HG02642 (cell line): ENCODE measurements around the gene SDK1.
"Not testable (repeated sequence)": the region's sequence is repeated elsewhere in the genome, so short reads cannot be mapped to it uniquely, and the experiment has no call there.

Experiments
- ATAC-seq: cut with Tn5 transposase; IDR thresholded peaks from one replicate; pipeline ENCODE4 v1.9.1; 2021; ENCODE audit warnings: mild to moderate bottlenecking; ENCODE audit not compliant: unreplicated experiment, poor library complexity

SDK1 gene

GRCh38 chr7:3568516-3568915, 267.5 kb downstream of the SDK1 start:
- no peak for ATAC-seq

- ATAC-seq = no peak
Measured at GRCh38 chr7:3569643-3570042, 268.6 kb downstream of the SDK1 start.

GRCh38 chr7:3573151-3573550, 272.1 kb downstream of the SDK1 start:
- ATAC-seq = no peak

- ATAC-seq = no peak
Measured at GRCh38 chr7:3574386-3574785, 273.3 kb downstream of the SDK1 start.

- ATAC-seq = no peak
Measured at GRCh38 chr7:3575753-3576531, 274.9 kb downstream of the SDK1 start.

GRCh38 chr7:3578399-3578798, 277.3 kb downstream of the SDK1 start:
- ATAC-seq = no peak

GRCh38 chr7:3579638-3580219, 278.7 kb downstream of the SDK1 start:
- ATAC-seq = no peak

- not testable (repeated sequence) for ATAC-seq
Measured at GRCh38 chr7:3582145-3582544, 281.1 kb downstream of the SDK1 start.

- no peak for ATAC-seq
Measured at GRCh38 chr7:3585826-3586225, 284.8 kb downstream of the SDK1 start.

- no peak for ATAC-seq
Measured at GRCh38 chr7:3588341-3588740, 287.3 kb downstream of the SDK1 start.

GRCh38 chr7:3589752-3590151, 288.7 kb downstream of the SDK1 start:
- no peak for ATAC-seq

- ATAC-seq = no peak
Measured at GRCh38 chr7:3591219-3591618, 290.2 kb downstream of the SDK1 start.

GRCh38 chr7:3591944-3592343, 290.9 kb downstream of the SDK1 start:
- no peak for ATAC-seq

- ATAC-seq = no peak
Measured at GRCh38 chr7:3592401-3593134, 291.5 kb downstream of the SDK1 start.

GRCh38 chr7:3594901-3595300, 293.8 kb downstream of the SDK1 start:
- ATAC-seq = no peak

- no peak for ATAC-seq
Measured at GRCh38 chr7:3598854-3599253, 297.8 kb downstream of the SDK1 start.

- ATAC-seq = no peak
Measured at GRCh38 chr7:3605222-3605621, 304.2 kb downstream of the SDK1 start.

GRCh38 chr7:3606436-3606835, 305.4 kb downstream of the SDK1 start:
- ATAC-seq = no peak

GRCh38 chr7:3607847-3608246, 306.8 kb downstream of the SDK1 start:
- ATAC-seq = no peak

GRCh38 chr7:3616306-3616705, 315.3 kb downstream of the SDK1 start:
- no peak for ATAC-seq

GRCh38 chr7:3630081-3630480, 329.0 kb downstream of the SDK1 start:
- no peak for ATAC-seq
